Hepatocyte (in vitro differentiated cells): ENCODE results near the gene CCDC183. TPM values are rescaled to one million over a fixed set of nuclear protein-coding genes. Genes with fewer than 3 reads are reported as not detected.

ENCODE experiments used
- DNase-seq: peaks from one replicate; pipeline ENCODE4 v3.0.0-alpha.2; 2016; ENCODE audit warnings: low spot score
- H2AFZ ChIP-seq: fragments of 200-600 bp; sonication (generic); 2 replicates; pipeline ENCODE4 v1.6.0; 2016; ENCODE audit warnings: antibody characterized with exemption, mild to moderate bottlenecking
- H3K27ac ChIP-seq: fragments of 200-600 bp; sonication (generic); 2 replicates; pipeline ENCODE4 v1.5.1; 2016; ENCODE audit warnings: mild to moderate bottlenecking
- H3K27me3 ChIP-seq: fragments of 200-600 bp; sonication (generic); 2 replicates; pipeline ENCODE4 v1.6.1; 2016
- H3K36me3 ChIP-seq: fragments of 200-600 bp; sonication (generic); replicated peaks from 2 replicates; pipeline ENCODE4 v1.5.1; 2016; ENCODE audit warnings: low read depth; ENCODE audit not compliant: insufficient read depth
- H3K4me1 ChIP-seq: fragments of 200-600 bp; sonication (generic); 2 replicates; pipeline ENCODE4 v1.5.1; 2016; ENCODE audit warnings: mild to moderate bottlenecking, moderate library complexity; ENCODE audit not compliant: insufficient read depth
- H3K4me2 ChIP-seq: fragments of 200-600 bp; sonication (generic); 2 replicates; pipeline ENCODE4 v1.6.0; 2016
- H3K4me3 ChIP-seq: fragments of 200-600 bp; sonication (generic); 2 replicates; pipeline ENCODE4 v1.5.1; 2016; ENCODE audit warnings: mild to moderate bottlenecking
- H3K79me2 ChIP-seq: fragments of 200-600 bp; sonication (generic); 2 replicates; pipeline ENCODE4 v1.6.0; 2017; ENCODE audit warnings: mild to moderate bottlenecking
- H3K9me2 ChIP-seq: fragments of 200-600 bp; sonication (generic); replicated peaks from 2 replicates; pipeline ENCODE4 v1.6.0; 2017; ENCODE audit warnings: mild to moderate bottlenecking; ENCODE audit not compliant: insufficient read depth
- H3K9me3 ChIP-seq: fragments of 200-600 bp; sonication (generic); 2 replicates; pipeline ENCODE4 v1.5.1; 2016; ENCODE audit warnings: low read depth, mild to moderate bottlenecking
- H4K20me1 ChIP-seq: fragments of 200-600 bp; sonication (generic); 2 replicates; pipeline ENCODE4 v1.6.0; 2016; ENCODE audit warnings: mild to moderate bottlenecking; ENCODE audit not compliant: insufficient read depth, poor library complexity, severe bottlenecking
- EZH2 ChIP-seq: fragments of 200-600 bp; sonication (generic); IDR thresholded peaks from 2 replicates; pipeline ENCODE4 v1.6.1; 2016; ENCODE audit warnings: antibody characterized with exemption, mild to moderate bottlenecking, borderline replicate concordance
- EZH2phosphoT487 ChIP-seq: fragments of 200-600 bp; sonication (generic); IDR thresholded peaks from one replicate; pipeline ENCODE4 v1.6.1; 2018; ENCODE audit warnings: antibody characterized with exemption, mild to moderate bottlenecking, low read depth, moderate library complexity; ENCODE audit not compliant: unreplicated experiment, severe bottlenecking
- WGBS: methylation state at CpG from one replicate; pipeline ENCODE4 v1.1.6; 2016; ENCODE audit warnings: low lambda C conversion rate; ENCODE audit errors: missing lambda C conversion rate; 5-methylcytosine and 5-hydroxymethylcytosine counted together
- polyA plus RNA-seq: library from polyadenylated mRNA; unstranded; fragments of >200 nt; fragmentation: Nextera tagmentation; extraction: Ambion mirVana; gene quantifications from 2 replicates; pipeline ENCODE4 v1.2.1, GENCODE V29; 2016
- total RNA-seq: library from RNA; depleted of rRNA; stranded (reverse); fragments of >200 nt; gene quantifications from 2 replicates; pipeline ENCODE4 v1.2.3, GENCODE V29; 2014
- TF ChIP-seq, protein P1 (sequence below): fragments of 200-600 bp; sonication (generic); IDR thresholded peaks from 2 replicates; pipeline ENCODE4 v1.5.1; 2016; ENCODE audit warnings: antibody characterized with exemption, mild to moderate bottlenecking; ENCODE audit not compliant: poor library complexity

Gene CCDC183
- total and polyA plus RNA-seq, 2 experiments from 2014 or later = 17.7 to 32.1 TPM

DNA sequence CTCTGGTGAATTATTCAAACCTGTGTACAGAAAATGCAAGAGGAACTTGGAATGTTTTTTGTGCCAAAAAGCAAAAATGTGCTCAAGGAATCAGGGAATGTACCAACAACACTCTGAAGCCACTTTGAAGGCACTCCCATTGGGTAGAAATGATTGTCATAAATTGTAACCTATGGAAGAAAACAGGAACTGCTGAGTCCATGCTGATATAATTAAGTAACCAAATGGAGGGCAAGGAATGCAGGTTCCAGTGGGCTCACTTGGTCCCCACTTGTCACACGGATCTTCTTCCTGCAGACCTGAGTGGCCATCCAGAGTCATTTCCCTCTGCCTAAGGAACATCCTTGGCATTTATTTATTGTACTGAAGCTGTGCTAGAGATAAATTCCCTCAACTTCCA, 44.9 kb upstream of the CCDC183 start:
- TF ChIP-seq, protein P1, sequence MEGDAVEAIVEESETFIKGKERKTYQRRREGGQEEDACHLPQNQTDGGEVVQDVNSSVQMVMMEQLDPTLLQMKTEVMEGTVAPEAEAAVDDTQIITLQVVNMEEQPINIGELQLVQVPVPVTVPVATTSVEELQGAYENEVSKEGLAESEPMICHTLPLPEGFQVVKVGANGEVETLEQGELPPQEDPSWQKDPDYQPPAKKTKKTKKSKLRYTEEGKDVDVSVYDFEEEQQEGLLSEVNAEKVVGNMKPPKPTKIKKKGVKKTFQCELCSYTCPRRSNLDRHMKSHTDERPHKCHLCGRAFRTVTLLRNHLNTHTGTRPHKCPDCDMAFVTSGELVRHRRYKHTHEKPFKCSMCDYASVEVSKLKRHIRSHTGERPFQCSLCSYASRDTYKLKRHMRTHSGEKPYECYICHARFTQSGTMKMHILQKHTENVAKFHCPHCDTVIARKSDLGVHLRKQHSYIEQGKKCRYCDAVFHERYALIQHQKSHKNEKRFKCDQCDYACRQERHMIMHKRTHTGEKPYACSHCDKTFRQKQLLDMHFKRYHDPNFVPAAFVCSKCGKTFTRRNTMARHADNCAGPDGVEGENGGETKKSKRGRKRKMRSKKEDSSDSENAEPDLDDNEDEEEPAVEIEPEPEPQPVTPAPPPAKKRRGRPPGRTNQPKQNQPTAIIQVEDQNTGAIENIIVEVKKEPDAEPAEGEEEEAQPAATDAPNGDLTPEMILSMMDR = no peak
- TF ChIP-seq EZH2phosphoT487 (no peak), EZH2 (no peak)
- Histone ChIP-seq H3K79me2 (no peaks in the 10 kb centered on the region), H3K36me3 (no peaks in the 10 kb centered on the region), H3K4me3 (no peak overlapping the region), H3K27ac (no peak overlapping the region), H3K4me1 (no peaks in the 10 kb centered on the region), H3K9me3 (no peaks in the 10 kb centered on the region), H4K20me1 (no peaks in the 10 kb centered on the region), H2AFZ (no peak overlapping the region), H3K27me3 (no peaks in the 10 kb centered on the region), H3K9me2 (no peaks in the 10 kb centered on the region), H3K4me2 (no peak overlapping the region)
- no peak for DNase-seq
- 92% methylated on average over 1 of the region's 1 CpG for WGBS

DNA sequence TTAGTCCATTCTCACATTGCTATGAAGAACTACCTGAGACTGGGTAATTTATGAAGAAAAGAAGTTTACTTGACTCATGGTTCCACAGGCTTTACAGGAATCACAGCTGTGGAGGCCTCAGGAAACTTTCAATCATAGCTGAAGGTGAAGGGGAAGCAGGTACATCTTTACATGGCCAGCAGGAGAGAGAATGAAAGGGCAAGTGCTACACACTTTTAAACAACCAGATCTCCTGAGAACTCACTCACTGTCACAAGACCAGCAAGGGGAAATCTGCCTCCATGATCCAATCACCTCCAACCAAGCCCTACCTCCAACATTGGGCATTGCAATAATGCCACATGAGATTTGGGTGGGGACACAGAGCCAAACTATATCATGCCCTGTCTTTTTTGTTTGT, 44.3 kb upstream of the CCDC183 start:
- H2AFZ ChIP-seq = no peak overlapping the region
- no peaks in the 10 kb centered on the region for H3K36me3 ChIP-seq
- no peak overlapping the region for H3K4me3 ChIP-seq
- DNase-seq = no peak
- H3K9me3 ChIP-seq = no peaks in the 10 kb centered on the region
- H3K27me3 ChIP-seq = no peaks in the 10 kb centered on the region
- no peaks in the 10 kb centered on the region for H3K9me2 ChIP-seq
- H4K20me1 ChIP-seq = no peaks in the 10 kb centered on the region
- no peak overlapping the region for H3K4me2 ChIP-seq
- no peak for TF ChIP-seq EZH2phosphoT487
- TF ChIP-seq, protein P1 = no peak
- TF ChIP-seq EZH2 = no peak
- no peaks in the 10 kb centered on the region for H3K79me2 ChIP-seq
- no peaks in the 10 kb centered on the region for H3K4me1 ChIP-seq
- no peak overlapping the region for H3K27ac ChIP-seq

DNA sequence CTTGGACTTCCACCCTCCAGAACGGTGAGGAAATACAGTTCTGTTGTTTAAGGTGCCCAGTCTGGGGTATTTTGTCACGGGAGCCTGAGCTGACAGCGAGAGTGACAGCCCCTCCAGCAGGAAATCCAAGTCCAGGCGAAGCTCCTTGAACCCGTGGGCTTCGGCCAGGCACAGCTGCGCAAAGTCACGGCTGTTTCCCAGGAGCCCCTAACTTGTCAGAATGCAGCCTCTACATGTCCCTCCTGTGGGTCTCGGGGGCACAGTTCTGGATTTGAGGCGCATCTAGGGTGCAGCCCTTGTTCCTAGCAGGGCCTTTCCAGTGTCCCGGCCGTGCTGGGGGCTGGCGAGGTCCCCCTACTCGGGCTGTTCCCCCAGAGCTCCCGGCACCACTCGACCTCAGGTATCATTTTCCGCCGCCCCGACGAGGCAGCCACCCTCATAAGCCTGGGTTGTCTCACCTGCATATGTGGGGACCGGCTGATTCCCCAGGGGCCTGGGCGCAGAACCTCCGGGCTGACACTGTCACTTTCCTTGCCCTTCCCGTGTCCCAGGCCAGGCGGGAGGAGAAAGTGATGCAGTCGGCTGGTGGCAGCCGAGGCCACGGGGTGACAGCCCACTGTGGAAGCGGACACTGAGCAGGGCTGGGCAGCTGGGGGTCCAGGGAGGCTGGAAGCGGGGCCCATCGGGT, 42.6 kb upstream of the CCDC183 start:
- Histone ChIP-seq H3K27me3 (no peaks in the 10 kb centered on the region), H3K27ac (no peak overlapping the region), H3K36me3 (no peaks in the 10 kb centered on the region), H3K4me3 (no peak overlapping the region), H2AFZ (no peak overlapping the region), H3K4me1 (no peaks in the 10 kb centered on the region), H4K20me1 (no peaks in the 10 kb centered on the region), H3K79me2 (no peaks in the 10 kb centered on the region), H3K9me2 (no peaks in the 10 kb centered on the region), H3K9me3 (no peaks in the 10 kb centered on the region), H3K4me2 (no peak overlapping the region)
- DNase-seq = no peak
- no peak for TF ChIP-seq EZH2
- TF ChIP-seq, protein P1 = no peak
- WGBS = 89% methylated on average over 31 of the region's 31 CpGs

DNA sequence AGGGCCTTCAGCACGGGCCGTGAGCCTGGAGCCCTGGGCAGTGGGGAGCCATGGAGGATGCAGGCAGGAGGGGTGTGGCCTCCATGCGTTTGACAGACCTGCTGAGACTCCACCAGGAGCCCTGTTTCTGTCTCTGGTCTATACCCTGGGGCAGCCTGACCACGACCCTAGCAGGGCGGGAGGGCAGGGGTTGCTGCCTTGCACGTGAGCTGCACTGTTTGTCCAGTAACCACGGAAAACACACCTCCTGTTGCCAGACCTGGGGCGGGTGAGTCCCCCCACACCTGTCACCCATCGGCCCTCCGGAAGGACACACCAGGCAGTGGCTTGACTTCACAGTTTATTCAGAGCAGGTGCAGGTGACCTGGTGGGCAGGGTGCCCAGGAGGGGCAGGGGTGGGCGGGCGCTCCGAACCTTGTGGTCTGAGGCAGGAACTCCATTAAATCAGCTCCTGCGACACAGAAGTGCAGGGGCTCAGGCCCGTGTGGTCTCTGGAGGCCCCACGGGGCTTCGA, 42.0 kb upstream of the CCDC183 start:
- Histone ChIP-seq H3K27ac (no peak overlapping the region), H3K4me3 (no peak overlapping the region), H3K9me2 (no peaks in the 10 kb centered on the region), H3K36me3 (no peaks in the 10 kb centered on the region), H3K4me2 (no peak overlapping the region), H2AFZ (no peak overlapping the region), H3K4me1 (no peaks in the 10 kb centered on the region), H3K9me3 (no peaks in the 10 kb centered on the region), H3K79me2 (no peaks in the 10 kb centered on the region), H4K20me1 (no peaks in the 10 kb centered on the region), H3K27me3 (no peaks in the 10 kb centered on the region)
- WGBS = 88% methylated on average over 13 of the region's 17 CpGs
- no peak for DNase-seq
- TF ChIP-seq, protein P1 = no peak
- TF ChIP-seq EZH2 (no peak), EZH2phosphoT487 (no peak)
